ENCODE measurements around the gene MRGPRX3. TPM values are rescaled to one million over a fixed set of nuclear protein-coding genes. Genes with fewer than 3 reads are reported as not detected.

MRGPRX3 gene
- total and polyA plus RNA-seq, 2 of the 13 experiments (the other 11 are each of a cell fraction or from before 2014, with no cell fraction given), result 0.53 TPM; not detected in 1

DNA sequence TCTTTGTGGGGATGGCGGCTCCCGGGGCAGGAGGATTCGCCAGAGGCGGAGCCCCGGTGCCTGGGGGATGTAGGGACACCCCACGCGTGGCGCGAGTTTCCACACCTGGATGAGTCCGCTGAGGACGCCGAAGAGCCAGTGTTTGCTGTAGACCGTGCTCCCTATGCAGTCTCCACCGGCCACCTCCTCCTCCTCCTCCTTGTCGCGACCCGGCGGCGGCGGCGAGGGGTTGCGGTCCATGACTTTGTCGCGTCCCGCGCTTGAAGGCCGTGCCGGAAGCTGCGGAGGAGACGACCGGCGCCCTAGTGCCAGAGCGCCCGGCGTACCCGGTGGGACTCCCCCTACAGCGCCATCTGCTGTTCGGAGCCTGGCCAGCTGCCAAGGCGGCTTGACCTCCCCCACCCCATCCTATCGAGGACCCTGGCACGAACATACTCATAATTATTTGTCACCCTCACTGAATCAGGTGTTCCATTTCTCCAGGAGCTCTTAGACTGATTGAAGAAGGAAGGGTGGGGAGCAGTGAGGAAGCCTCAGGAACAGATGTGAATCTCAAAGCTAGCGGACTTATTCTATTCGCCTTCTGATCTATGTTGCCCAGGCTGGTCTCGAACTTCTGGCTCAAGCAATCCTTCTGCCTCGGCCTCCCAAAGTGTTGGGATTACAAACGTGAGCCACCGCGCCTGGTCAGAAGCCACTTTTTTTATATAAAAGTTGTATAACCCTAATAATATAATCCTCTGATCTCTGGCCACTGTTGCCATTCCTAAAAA, 26.4 kb upstream of the MRGPRX3 start, which contains the start of gene SAAL1 (continued):
- TF ChIP-seq ZMYM3 (CRISPR knock-in tag; IDR thresholded peaks at IDR 0.05) (0 out of 2 replicates have a peak, but pooled peaks have one; percentile 47), ZEB1 (IDR thresholded peaks at IDR 0.05; ENCODE audit: insufficient replicate concordance, low read depth) (no peak), ZNF10 (CRISPR knock-in tag; IDR thresholded peaks at IDR 0.05; ENCODE audit: borderline replicate concordance, low read depth) (no peak), SP4 (CRISPR knock-in tag; IDR thresholded peaks at IDR 0.05) (peak; percentile 77; the same call in 1 of the 2 replicates), ZNF737 (CRISPR knock-in tag; IDR thresholded peaks at IDR 0.05; ENCODE audit: borderline replicate concordance) (peak; percentile 74; the same call in 1 of the 2 replicates), SAFB2 (CRISPR knock-in tag; IDR thresholded peaks at IDR 0.05; ENCODE audit: borderline replicate concordance, low read depth) (peak; percentile 85), ZNF510 (CRISPR knock-in tag; IDR thresholded peaks at IDR 0.05; ENCODE audit: low read depth) (peak; percentile 33; the same call in 1 of the 2 replicates), RFXAP (CRISPR knock-in tag; IDR thresholded peaks at IDR 0.05; ENCODE audit: borderline replicate concordance) (0 out of 2 replicates have a peak, but pooled peaks have one; percentile 48), ZNF136 (CRISPR knock-in tag; IDR thresholded peaks at IDR 0.05; ENCODE audit: low read depth) (no peak), SKI (IDR thresholded peaks at IDR 0.05; ENCODE audit: partially characterized antibody) (peak; percentile 59), NR2F6 (IDR thresholded peaks at IDR 0.05) (no peak), NR2F6 (CRISPR knock-in tag; IDR thresholded peaks at IDR 0.05) (peak; percentile 58; the same call in 1 of the 2 replicates), ZKSCAN8 (CRISPR knock-in tag; IDR thresholded peaks at IDR 0.05; ENCODE audit: borderline replicate concordance) (peak; percentile 41; the same call in 1 of the 2 replicates), U2AF1 (optimal IDR thresholded peaks at IDR 0.05; ENCODE audit: low read depth, low read length) (peak; percentile 76), FOXM1 (CRISPR knock-in tag; IDR thresholded peaks at IDR 0.05) (no peak), BRCA1 (CRISPR knock-in tag; IDR thresholded peaks at IDR 0.05) (0 out of 2 replicates have a peak, but pooled peaks have one; percentile 64), ZNF224 (CRISPR knock-in tag; IDR thresholded peaks at IDR 0.05) (peak; percentile 15; the same call in 1 of the 2 replicates)
- TF ChIP-seq, protein P1, sequence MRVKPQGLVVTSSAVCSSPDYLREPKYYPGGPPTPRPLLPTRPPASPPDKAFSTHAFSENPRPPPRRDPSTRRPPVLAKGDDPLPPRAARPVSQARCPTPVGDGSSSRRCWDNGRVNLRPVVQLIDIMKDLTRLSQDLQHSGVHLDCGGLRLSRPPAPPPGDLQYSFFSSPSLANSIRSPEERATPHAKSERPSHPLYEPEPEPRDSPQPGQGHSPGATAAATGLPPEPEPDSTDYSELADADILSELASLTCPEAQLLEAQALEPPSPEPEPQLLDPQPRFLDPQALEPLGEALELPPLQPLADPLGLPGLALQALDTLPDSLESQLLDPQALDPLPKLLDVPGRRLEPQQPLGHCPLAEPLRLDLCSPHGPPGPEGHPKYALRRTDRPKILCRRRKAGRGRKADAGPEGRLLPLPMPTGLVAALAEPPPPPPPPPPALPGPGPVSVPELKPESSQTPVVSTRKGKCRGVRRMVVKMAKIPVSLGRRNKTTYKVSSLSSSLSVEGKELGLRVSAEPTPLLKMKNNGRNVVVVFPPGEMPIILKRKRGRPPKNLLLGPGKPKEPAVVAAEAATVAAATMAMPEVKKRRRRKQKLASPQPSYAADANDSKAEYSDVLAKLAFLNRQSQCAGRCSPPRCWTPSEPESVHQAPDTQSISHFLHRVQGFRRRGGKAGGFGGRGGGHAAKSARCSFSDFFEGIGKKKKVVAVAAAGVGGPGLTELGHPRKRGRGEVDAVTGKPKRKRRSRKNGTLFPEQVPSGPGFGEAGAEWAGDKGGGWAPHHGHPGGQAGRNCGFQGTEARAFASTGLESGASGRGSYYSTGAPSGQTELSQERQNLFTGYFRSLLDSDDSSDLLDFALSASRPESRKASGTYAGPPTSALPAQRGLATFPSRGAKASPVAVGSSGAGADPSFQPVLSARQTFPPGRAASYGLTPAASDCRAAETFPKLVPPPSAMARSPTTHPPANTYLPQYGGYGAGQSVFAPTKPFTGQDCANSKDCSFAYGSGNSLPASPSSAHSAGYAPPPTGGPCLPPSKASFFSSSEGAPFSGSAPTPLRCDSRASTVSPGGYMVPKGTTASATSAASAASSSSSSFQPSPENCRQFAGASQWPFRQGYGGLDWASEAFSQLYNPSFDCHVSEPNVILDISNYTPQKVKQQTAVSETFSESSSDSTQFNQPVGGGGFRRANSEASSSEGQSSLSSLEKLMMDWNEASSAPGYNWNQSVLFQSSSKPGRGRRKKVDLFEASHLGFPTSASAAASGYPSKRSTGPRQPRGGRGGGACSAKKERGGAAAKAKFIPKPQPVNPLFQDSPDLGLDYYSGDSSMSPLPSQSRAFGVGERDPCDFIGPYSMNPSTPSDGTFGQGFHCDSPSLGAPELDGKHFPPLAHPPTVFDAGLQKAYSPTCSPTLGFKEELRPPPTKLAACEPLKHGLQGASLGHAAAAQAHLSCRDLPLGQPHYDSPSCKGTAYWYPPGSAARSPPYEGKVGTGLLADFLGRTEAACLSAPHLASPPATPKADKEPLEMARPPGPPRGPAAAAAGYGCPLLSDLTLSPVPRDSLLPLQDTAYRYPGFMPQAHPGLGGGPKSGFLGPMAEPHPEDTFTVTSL (CRISPR knock-in tag; IDR thresholded peaks at IDR 0.05; ENCODE audit: borderline replicate concordance), result no peak; the same call in 1 of the 2 replicates

All from HepG2 (cell line).